CD14-positive monocyte (primary cell): ENCODE measurements around the gene SETD4. TPM values are rescaled to one million over a fixed set of nuclear protein-coding genes. Genes with fewer than 3 reads are reported as not detected.

Experiments
- DNase-seq, 3 donors: peaks; one replicate each; pipeline ENCODE4 v3.0.0-alpha.2; 2011 to 2022
- H2AFZ ChIP-seq: 2 replicates; pipeline ENCODE4 v1.6.0; 2012; ENCODE audit warnings: mild to moderate bottlenecking, low read depth, low read length, inconsistent platforms; ENCODE audit not compliant: insufficient read depth, poor library complexity, severe bottlenecking
- H3K27ac ChIP-seq, 2 donors: 1 replicate in 1 of 2; 2 replicates in 1 of 2; pipeline ENCODE4 v1.5.1; 2012 to 2013; ENCODE audit warnings: low read length in 2 of 2, control low read depth in 1 of 2, inconsistent platforms in 1 of 2, low read depth in 1 of 2, mild to moderate bottlenecking in 1 of 2
- H3K27me3 ChIP-seq, 2 donors: one replicate each; pipeline versions ENCODE4 v1.6.0 to v1.6.1; 2011 to 2013; ENCODE audit warnings: low read length in 2 of 2; ENCODE audit not compliant: control insufficient read depth in 2 of 2, insufficient read depth in 2 of 2
- H3K36me3 ChIP-seq, 2 donors: replicated peaks in 1 of 2; 1 replicate in 1 of 2; 2 replicates in 1 of 2; pipeline versions ENCODE4 v1.5.1 to v1.6.1; 2012 to 2013; ENCODE audit warnings: low read length in 2 of 2, control low read depth in 1 of 2, inconsistent platforms in 1 of 2, mild to moderate bottlenecking in 1 of 2; ENCODE audit not compliant: insufficient read depth in 2 of 2, control insufficient read depth in 1 of 2
- H3K4me1 ChIP-seq, 2 donors: 1 replicate in 1 of 2; 2 replicates in 1 of 2; pipeline versions ENCODE4 v1.5.1 to v1.6.1; 2012 to 2013; ENCODE audit warnings: low read length in 2 of 2, control low read depth in 1 of 2, inconsistent platforms in 1 of 2, mild to moderate bottlenecking in 1 of 2, moderate library complexity in 1 of 2; ENCODE audit not compliant: insufficient read depth in 2 of 2, control insufficient read depth in 1 of 2
- H3K4me2 ChIP-seq: replicated peaks from 2 replicates; pipeline ENCODE3; 2012; ENCODE audit warnings: low read length, moderate library complexity, mild to moderate bottlenecking; ENCODE audit not compliant: poor library complexity, severe bottlenecking; ENCODE audit errors: extremely low read depth
- H3K4me3 ChIP-seq, 3 experiments: fragments of 200-600 bp in 1 of 3; sonication (generic) in 1 of 3; replicated peaks in 1 of 3; 1 replicate in 2 of 3; 2 replicates in 1 of 3; pipeline ENCODE4 v1.5.1; 2011 to 2013; ENCODE audit warnings: low read length in 3 of 3, mild to moderate bottlenecking in 3 of 3, control low read depth in 2 of 3, low read depth in 2 of 3, inconsistent platforms in 1 of 3, moderate library complexity in 1 of 3
- H3K79me2 ChIP-seq: 2 replicates; pipeline ENCODE4 v1.6.0; 2012; ENCODE audit warnings: mild to moderate bottlenecking, control low read depth, inconsistent platforms, low read length, moderate library complexity; ENCODE audit not compliant: insufficient read depth
- H3K9ac ChIP-seq: 2 replicates; pipeline ENCODE4 v1.6.0; 2017; ENCODE audit warnings: low read length, mild to moderate bottlenecking; ENCODE audit not compliant: insufficient read depth, poor library complexity, severe bottlenecking
- H3K9me3 ChIP-seq, 2 donors: replicated peaks in 1 of 2; 1 replicate in 1 of 2; 2 replicates in 1 of 2; pipeline versions ENCODE4 v1.5.1 to v1.6.1; 2012 to 2013; ENCODE audit warnings: low read length in 2 of 2, control low read depth in 1 of 2; ENCODE audit not compliant: control insufficient read depth in 1 of 2, insufficient read depth in 1 of 2
- H4K20me1 ChIP-seq: 2 replicates; pipeline ENCODE4 v1.6.0; 2012; ENCODE audit warnings: mild to moderate bottlenecking, low read length, control low read depth, moderate library complexity; ENCODE audit not compliant: insufficient read depth
- H3K27ac Mint-ChIP-seq, 7 donors: one replicate each; pipeline ENCODE4 v1.8.0; 2020; ENCODE audit warnings: mild to moderate bottlenecking in 7 of 7, mixed read lengths in 7 of 7, moderate library complexity in 6 of 7, inconsistent platforms in 2 of 7
- H3K27me3 Mint-ChIP-seq, 3 donors: one replicate each; pipeline ENCODE4 v1.8.0; 2021 to 2022; ENCODE audit warnings: low read depth in 3 of 3, mild to moderate bottlenecking in 3 of 3, mixed read lengths in 3 of 3, moderate library complexity in 3 of 3, inconsistent platforms in 1 of 3
- H3K36me3 Mint-ChIP-seq, 2 donors: one replicate each; pipeline ENCODE4 v1.8.0; 2020; ENCODE audit warnings: mixed read lengths in 2 of 2, inconsistent platforms in 1 of 2, mild to moderate bottlenecking in 1 of 2
- H3K4me1 Mint-ChIP-seq: one replicate; pipeline ENCODE4 v1.8.0; 2020; ENCODE audit warnings: mild to moderate bottlenecking, mixed read lengths
- H3K4me3 Mint-ChIP-seq, 2 donors: one replicate each; pipeline ENCODE4 v1.8.0; 2020; ENCODE audit warnings: mild to moderate bottlenecking in 2 of 2, mixed read lengths in 2 of 2, moderate library complexity in 1 of 2
- H3K9me3 Mint-ChIP-seq, 7 donors: one replicate each; pipeline ENCODE4 v1.8.0; 2020 to 2022; ENCODE audit warnings: mixed read lengths in 7 of 7, mild to moderate bottlenecking in 6 of 7, moderate library complexity in 6 of 7, inconsistent platforms in 2 of 7
- CTCF ChIP-seq: fragments of 200-600 bp; IDR thresholded peaks from one replicate; pipeline ENCODE4 v1.8.0; 2022; ENCODE audit warnings: antibody characterized with exemption, mild to moderate bottlenecking
- WGBS: methylation state at CpG from one replicate; pipeline ENCODE4 v1.1.5; 2013; ENCODE audit warnings: missing lambda C conversion rate; ENCODE audit not compliant: insufficient coverage; 5-methylcytosine and 5-hydroxymethylcytosine counted together
- intact Hi-C, 2 donors: fragments of 100-400 bp; cut with micrococcal nuclease; formaldehyde crosslinking; loops; one replicate each; pipeline versions ENCODE4 v1.15.0 to v1.15.1; 2023
- polyA plus RNA-seq, 3 donors: library from polyadenylated mRNA; depleted of rRNA in 1 of 3; unstranded in 2 of 3; stranded (reverse) in 1 of 3; fragments of 300-500 nt in 2 of 3; fragments of >200 nt in 1 of 3; fragmentation: Illumina TruSeq in 2 of 3; gene quantifications; 1 replicate in 2 of 3; 2 replicates in 1 of 3; pipeline ENCODE4 v1.2.3, GENCODE V29; 2012 to 2021

Gene SETD4
- polyA plus RNA-seq, 3 donors = 4.1 to 10.8 (median 4.3) TPM

- Histone ChIP-seq H3K27ac (no peak overlapping the region), H3K9ac (no peak overlapping the region), H3K4me1 (no peaks in the 10 kb centered on the region), H4K20me1 (no peaks in the 10 kb centered on the region), H3K4me2 (no peak overlapping the region), H3K4me3 (no peak overlapping the region), H3K79me2 (no peaks in the 10 kb centered on the region), H3K36me3 (no peaks in the 10 kb centered on the region), H2AFZ (no peak overlapping the region), H3K9me3 (no peaks in the 10 kb centered on the region), H3K27me3 (no peaks in the 10 kb centered on the region)
- 96% methylated on average over 8 of the region's 8 CpGs for WGBS
- Mint-ChIP-seq H3K9me3 (peaks cover 0 to 1% (median 0%) of the 10 kb centered on the region in 7 donors), H3K36me3 (no peaks in the 10 kb centered on the region), H3K27me3 (peaks cover 0 to 7% (median 3%) of the 10 kb centered on the region in 3 donors), H3K4me1 (peaks cover 13% of the 10 kb centered on the region), H3K4me3 (no peak overlapping the region), H3K27ac (no peak overlapping the region)
- DNase-seq = no peak
- TF ChIP-seq CTCF = no peak
- intact Hi-C loops = loop anchor here (5.0 to 10.0 kb wide), 2 partner anchors 180 to 1277 kb away; no protein-coding TSS in a partner anchor
Observed at GRCh38 chr21:36024782-36025181, 35.5 kb downstream of the SETD4 start.

DNA sequence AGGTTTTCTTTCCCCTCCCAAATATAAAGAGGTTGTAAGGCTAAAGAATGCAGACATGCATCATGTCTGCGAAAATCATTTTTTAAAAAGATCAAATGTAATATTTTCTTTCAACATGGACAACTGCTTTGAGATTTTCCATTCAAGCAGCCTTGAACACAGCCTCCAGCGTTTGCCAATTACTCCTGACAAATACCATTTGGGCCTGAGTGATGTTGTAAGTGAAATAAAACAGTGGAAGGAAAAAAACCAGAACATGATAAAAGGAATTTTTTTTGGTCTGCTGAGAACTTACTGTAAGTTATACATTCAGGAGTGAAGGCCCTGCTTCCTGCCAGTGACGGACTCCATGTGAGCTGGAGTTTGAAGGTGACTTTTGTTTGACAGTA is 37.2 kb downstream of the SETD4 start:
- Mint-ChIP-seq H3K4me1 (peaks cover 8% of the 10 kb centered on the region), H3K36me3 (no peaks in the 10 kb centered on the region), H3K27me3 (peaks cover 0 to 7% (median under 1%) of the 10 kb centered on the region in 3 donors), H3K27ac (no peak overlapping the region), H3K9me3 (peaks cover 0 to 1% (median 0%) of the 10 kb centered on the region in 7 donors), H3K4me3 (no peak overlapping the region)
- DNase-seq = no peak
- Histone ChIP-seq H3K27me3 (no peaks in the 10 kb centered on the region), H4K20me1 (no peaks in the 10 kb centered on the region), H3K4me1 (no peaks in the 10 kb centered on the region), H3K27ac (no peak overlapping the region), H3K9me3 (no peaks in the 10 kb centered on the region), H3K4me3 (no peak overlapping the region), H3K79me2 (no peaks in the 10 kb centered on the region), H3K36me3 (no peaks in the 10 kb centered on the region), H3K4me2 (no peak overlapping the region), H3K9ac (no peak overlapping the region), H2AFZ (no peak overlapping the region)
- WGBS = no CpG with 5 or more reads among the region's 3 CpGs
- no peak for TF ChIP-seq CTCF
- intact Hi-C loops = loop anchor here in 1 of 2 donors (10.0 kb wide), 1 partner anchor 178 kb away; no protein-coding TSS in a partner anchor
